Keratinocyte (primary cell): ENCODE measurements around the gene CIBAR2. TPM values are rescaled to one million over a fixed set of nuclear protein-coding genes. Genes with fewer than 3 reads are reported as not detected.

Source experiments
- DNase-seq: peaks from one replicate; pipeline ENCODE4 v3.0.0-alpha.2; 2011; ENCODE audit warnings: low read depth, missing footprints, low spot score
- FAIRE-seq: peaks from 2 replicates; lab custom pipeline; 2011; peaks lifted over from hg19 to GRCh38; lab: Jason Lieb, UNC
- H2AFZ ChIP-seq: 2 replicates; pipeline ENCODE4 v1.6.0; 2012; ENCODE audit warnings: low read length, control low read depth, inconsistent platforms; ENCODE audit not compliant: control insufficient read depth
- H3K27ac ChIP-seq: 2 replicates; pipeline ENCODE4 v1.5.1; 2011; ENCODE audit warnings: low read length; ENCODE audit not compliant: control insufficient read depth, insufficient read depth
- H3K27me3 ChIP-seq: 3 replicates; pipeline ENCODE4 v1.6.0; 2011; ENCODE audit warnings: low read length; ENCODE audit not compliant: control insufficient read depth, insufficient read depth; ENCODE audit errors: extremely low read depth
- H3K36me3 ChIP-seq, 2 experiments: 2 replicates in 1 of 2; 3 replicates in 1 of 2; pipeline ENCODE4 v1.5.1; 2011; ENCODE audit warnings: low read length in 2 of 2, mild to moderate bottlenecking in 1 of 2; ENCODE audit not compliant: control insufficient read depth in 2 of 2, insufficient read depth in 2 of 2; ENCODE audit errors: extremely low read depth in 1 of 2
- H3K4me1 ChIP-seq: 3 replicates; pipeline ENCODE4 v1.5.1; 2011; ENCODE audit warnings: low read length; ENCODE audit not compliant: control insufficient read depth, insufficient read depth; ENCODE audit errors: extremely low read depth
- H3K4me2 ChIP-seq: 3 replicates; pipeline ENCODE4 v1.6.0; 2011; ENCODE audit warnings: low read depth, low read length; ENCODE audit not compliant: control insufficient read depth, insufficient read depth; ENCODE audit errors: extremely low read depth
- H3K4me3 ChIP-seq, 3 experiments: fragments of 200-600 bp in 1 of 3; sonication (generic) in 1 of 3; 2 replicates in 2 of 3; 3 replicates in 1 of 3; pipeline ENCODE4 v1.5.1; 2011 to 2016; ENCODE audit warnings: low read length in 3 of 3, mild to moderate bottlenecking in 3 of 3, control low read depth in 2 of 3, inconsistent platforms in 1 of 3, low read depth in 1 of 3, mixed read lengths in 1 of 3, mixed run types in 1 of 3, moderate library complexity in 1 of 3; ENCODE audit not compliant: control insufficient read depth in 2 of 3, insufficient read depth in 2 of 3; ENCODE audit errors: extremely low read depth in 1 of 3
- H3K79me2 ChIP-seq: 2 replicates; pipeline ENCODE4 v1.6.0; 2012; ENCODE audit warnings: low read length; ENCODE audit not compliant: control insufficient read depth, insufficient read depth
- H3K9ac ChIP-seq: 3 replicates; pipeline ENCODE4 v1.6.0; 2011; ENCODE audit warnings: low read length; ENCODE audit not compliant: control insufficient read depth, insufficient read depth; ENCODE audit errors: extremely low read depth
- H3K9me1 ChIP-seq: 3 replicates; pipeline ENCODE4 v1.6.0; 2011; ENCODE audit warnings: low read length; ENCODE audit not compliant: control insufficient read depth, insufficient read depth; ENCODE audit errors: extremely low read depth
- H3K9me3 ChIP-seq: 2 replicates; pipeline ENCODE4 v1.5.1; 2012; ENCODE audit warnings: low read depth, low read length; ENCODE audit not compliant: control insufficient read depth
- H4K20me1 ChIP-seq: 3 replicates; pipeline ENCODE4 v1.6.0; 2011; ENCODE audit warnings: low read length; ENCODE audit not compliant: control insufficient read depth, insufficient read depth; ENCODE audit errors: extremely low read depth
- EZH2 ChIP-seq: IDR thresholded peaks from one replicate; pipeline ENCODE4 v1.6.1; 2012; ENCODE audit warnings: inconsistent platforms, mild to moderate bottlenecking, low read length, moderate library complexity
- dilution Hi-C: fragments of 300-500 bp; cut with MboI; formaldehyde crosslinking; loops from one replicate; pipeline ENCODE4 v1.7.0; 2020; ENCODE audit warnings: low sequenced_read_pairs; ENCODE audit not compliant: extremely low pct_ligation_motif_present
- polyA plus RNA-seq, 5 experiments: library from polyadenylated mRNA; depleted of rRNA in 3 of 5; stranded (reverse) in 3 of 5; stranded (forward) in 1 of 5; unstranded in 1 of 5; fragments of >200 nt; gene quantifications; 1 replicate in 1 of 5; 2 replicates in 3 of 5; 3 replicates in 1 of 5; pipeline versions ENCODE4 v1.2.1 to v1.2.3, GENCODE V29; 2011 to 2012; ENCODE audit warnings: missing spikeins in 2 of 5, low read depth in 1 of 5, low replicate concordance in 1 of 5
- TF ChIP-seq, protein P1 (sequence below), 3 experiments: IDR thresholded peaks in 1 of 3; conservative IDR thresholded peaks in 1 of 3; optimal IDR thresholded peaks in 1 of 3; 2 replicates in 2 of 3; 3 replicates in 1 of 3; pipeline versions ENCODE3 to v1.5.1; 2011; ENCODE audit warnings: low read length in 3 of 3, mild to moderate bottlenecking in 3 of 3, moderate library complexity in 2 of 3, control low read depth in 1 of 3, inconsistent platforms in 1 of 3; ENCODE audit not compliant: insufficient read depth in 2 of 3; ENCODE audit errors: extremely low read depth in 1 of 3

Gene CIBAR2
- polyA plus RNA-seq, 1 donor (not counting 4 experiments of a cell fraction or from before 2014, with no cell fraction given): not detected

- no peak overlapping the region for H3K4me3 ChIP-seq
- DNase-seq: no peak
- no peak overlapping the region for H3K27ac ChIP-seq
- no peak overlapping the region for H3K4me2 ChIP-seq
- H3K36me3 ChIP-seq: no peaks in the 10 kb centered on the region
- no peaks in the 10 kb centered on the region for H3K4me1 ChIP-seq
- H3K9me3 ChIP-seq: no peaks in the 10 kb centered on the region
- no peaks in the 10 kb centered on the region for H3K79me2 ChIP-seq
- H3K9ac ChIP-seq: no peak overlapping the region
- H2AFZ ChIP-seq: no peak overlapping the region
- dilution Hi-C loops: no loop called here
- peaks cover 17% of the 10 kb centered on the region for H3K27me3 ChIP-seq
- TF ChIP-seq EZH2: no peak
- no peak for FAIRE-seq
- no peaks in the 10 kb centered on the region for H4K20me1 ChIP-seq
- no peaks in the 10 kb centered on the region for H3K9me1 ChIP-seq
Measured at GRCh38 chr16:85145188-85145587, 32.9 kb upstream of the CIBAR2 start.

- H3K4me3 ChIP-seq: no peak overlapping the region
- dilution Hi-C loops: no loop called here
- no peaks in the 10 kb centered on the region for H3K9me1 ChIP-seq
- no peaks in the 10 kb centered on the region for H3K36me3 ChIP-seq
- no peaks in the 10 kb centered on the region for H3K9me3 ChIP-seq
- TF ChIP-seq, protein P1, sequence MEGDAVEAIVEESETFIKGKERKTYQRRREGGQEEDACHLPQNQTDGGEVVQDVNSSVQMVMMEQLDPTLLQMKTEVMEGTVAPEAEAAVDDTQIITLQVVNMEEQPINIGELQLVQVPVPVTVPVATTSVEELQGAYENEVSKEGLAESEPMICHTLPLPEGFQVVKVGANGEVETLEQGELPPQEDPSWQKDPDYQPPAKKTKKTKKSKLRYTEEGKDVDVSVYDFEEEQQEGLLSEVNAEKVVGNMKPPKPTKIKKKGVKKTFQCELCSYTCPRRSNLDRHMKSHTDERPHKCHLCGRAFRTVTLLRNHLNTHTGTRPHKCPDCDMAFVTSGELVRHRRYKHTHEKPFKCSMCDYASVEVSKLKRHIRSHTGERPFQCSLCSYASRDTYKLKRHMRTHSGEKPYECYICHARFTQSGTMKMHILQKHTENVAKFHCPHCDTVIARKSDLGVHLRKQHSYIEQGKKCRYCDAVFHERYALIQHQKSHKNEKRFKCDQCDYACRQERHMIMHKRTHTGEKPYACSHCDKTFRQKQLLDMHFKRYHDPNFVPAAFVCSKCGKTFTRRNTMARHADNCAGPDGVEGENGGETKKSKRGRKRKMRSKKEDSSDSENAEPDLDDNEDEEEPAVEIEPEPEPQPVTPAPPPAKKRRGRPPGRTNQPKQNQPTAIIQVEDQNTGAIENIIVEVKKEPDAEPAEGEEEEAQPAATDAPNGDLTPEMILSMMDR (optimal IDR thresholded peaks at IDR 0.05 in 1 of 3, IDR thresholded peaks at IDR 0.05 in 1 of 3, conservative IDR thresholded peaks at IDR 0.05 in 1 of 3; ENCODE audit: extremely low read depth in 1 of 3, insufficient read depth in 2 of 3, low read length in 3 of 3): no peak
- no peak for TF ChIP-seq EZH2
- H3K4me2 ChIP-seq: no peak overlapping the region
- H4K20me1 ChIP-seq: no peaks in the 10 kb centered on the region
- no peak overlapping the region for H3K27ac ChIP-seq
- H3K27me3 ChIP-seq: peaks cover 17% of the 10 kb centered on the region
- no peaks in the 10 kb centered on the region for H3K4me1 ChIP-seq
- H2AFZ ChIP-seq: no peak overlapping the region
- H3K9ac ChIP-seq: no peak overlapping the region
- no peak for DNase-seq
- no peaks in the 10 kb centered on the region for H3K79me2 ChIP-seq
- no peak for FAIRE-seq
Measured at GRCh38 chr16:85144026-85144915, 32.0 kb upstream of the CIBAR2 start.
